Activated CD8-positive, alpha-beta T cell treated with anti-CD3 and anti-CD28 coated beads for 36 hours (primary cell): ENCODE measurements around the gene SLC35F3. TPM values are rescaled to one million over a fixed set of nuclear protein-coding genes. Genes with fewer than 3 reads are reported as not detected.

Experiments
- ATAC-seq: fragments of 200-7000 bp; cut with Tn5 transposase; one replicate; pipeline ENCODE4 v1.10.0; 2021; ENCODE audit warnings: mild to moderate bottlenecking, moderate library complexity
- CTCF ChIA-PET: fragments of 350-600 bp; sonication (Branson Sonifier 250); formaldehyde crosslinking; loops from one replicate; lab custom pipeline; 2021; ENCODE audit warnings: antibody characterized with exemption; lab: Charles Lee
- POLR2A ChIA-PET: fragments of 350-600 bp; sonication (Branson Sonifier 250); formaldehyde crosslinking; loops from one replicate; lab custom pipeline; 2021; ENCODE audit warnings: antibody characterized with exemption; lab: Charles Lee
- DNase-seq: peaks from one replicate; pipeline ENCODE4 v3.0.0-alpha.2; 2020
- H3K27ac Mint-ChIP-seq: one replicate; pipeline ENCODE4 v1.8.0; 2021; ENCODE audit warnings: mild to moderate bottlenecking, mixed read lengths
- H3K27me3 Mint-ChIP-seq: one replicate; pipeline ENCODE4 v1.8.0; 2021; ENCODE audit warnings: mixed read lengths
- H3K36me3 Mint-ChIP-seq: one replicate; pipeline ENCODE4 v1.8.0; 2021; ENCODE audit warnings: low read depth, mixed read lengths
- H3K4me1 Mint-ChIP-seq: one replicate; pipeline ENCODE4 v1.8.0; 2021; ENCODE audit warnings: low read depth, mixed read lengths
- H3K4me3 Mint-ChIP-seq: one replicate; pipeline ENCODE4 v1.8.0; 2021; ENCODE audit warnings: mild to moderate bottlenecking, moderate library complexity, mixed read lengths
- H3K9me3 Mint-ChIP-seq: one replicate; pipeline ENCODE4 v1.8.0; 2021; ENCODE audit warnings: mixed read lengths
- CTCF ChIP-seq: fragments of 200-600 bp; IDR thresholded peaks from one replicate; pipeline ENCODE4 v1.8.0; 2022; ENCODE audit warnings: antibody characterized with exemption, mild to moderate bottlenecking
- intact Hi-C: fragments of 100-400 bp; cut with micrococcal nuclease; formaldehyde crosslinking; loops from one replicate; pipeline ENCODE4 v1.10.0; 2022
- total RNA-seq, 2 experiments: library from RNA; stranded (reverse); gene quantifications; one replicate each; pipeline ENCODE4 v1.2.3, GENCODE V29; 2021

SLC35F3 gene
- total RNA-seq, 2 experiments from 2014 or later, result 3.1 to 3.5 TPM

- no peaks in the 10 kb centered on the region for H3K9me3 Mint-ChIP-seq
- H3K4me3 Mint-ChIP-seq, result no peak overlapping the region
- ChIA-PET CTCF (interaction anchor here (1.1 kb wide), 1 partner anchor 157 kb away, joined by 4 read pairs; no protein-coding TSS in a partner anchor), POLR2A (no interaction called here)
- peaks cover 25% of the 10 kb centered on the region for H3K27me3 Mint-ChIP-seq
- H3K27ac Mint-ChIP-seq, result no peak overlapping the region
- ATAC-seq (no peak), DNase-seq (no peak)
- H3K4me1 Mint-ChIP-seq, result peaks cover 2% of the 10 kb centered on the region
- intact Hi-C loops, result no loop called here
- no peaks in the 10 kb centered on the region for H3K36me3 Mint-ChIP-seq
- TF ChIP-seq CTCF, result no peak
Observed at GRCh38 chr1:233909195-233909594, 4.7 kb downstream of the SLC35F3 start.

- Mint-ChIP-seq H3K27ac (no peak overlapping the region), H3K27me3 (peaks cover 8% of the 10 kb centered on the region), H3K36me3 (no peaks in the 10 kb centered on the region), H3K4me3 (no peak overlapping the region), H3K9me3 (no peaks in the 10 kb centered on the region), H3K4me1 (no peaks in the 10 kb centered on the region)
- no peak for ATAC-seq
- CTCF ChIA-PET, result no interaction called here
- POLR2A ChIA-PET, result no interaction called here
- intact Hi-C loops, result no loop called here
- no peak for DNase-seq
- TF ChIP-seq CTCF, result no peak
Observed at GRCh38 chr1:233912447-233912846, 8.0 kb downstream of the SLC35F3 start.

GRCh38 chr1:233912909-233913308, 8.4 kb downstream of the SLC35F3 start:
- Mint-ChIP-seq H3K27ac (no peak overlapping the region), H3K27me3 (peaks cover 8% of the 10 kb centered on the region), H3K9me3 (no peaks in the 10 kb centered on the region), H3K4me1 (no peaks in the 10 kb centered on the region), H3K4me3 (no peak overlapping the region), H3K36me3 (no peaks in the 10 kb centered on the region)
- intact Hi-C loops, result no loop called here
- ChIA-PET POLR2A (no interaction called here), CTCF (no interaction called here)
- ATAC-seq (no peak), DNase-seq (no peak)
- TF ChIP-seq CTCF, result no peak

- Mint-ChIP-seq H3K36me3 (no peaks in the 10 kb centered on the region), H3K27me3 (peaks cover 2% of the 10 kb centered on the region), H3K9me3 (no peaks in the 10 kb centered on the region), H3K4me1 (no peaks in the 10 kb centered on the region), H3K4me3 (no peak overlapping the region), H3K27ac (no peak overlapping the region)
- ChIA-PET CTCF (no interaction called here), POLR2A (no interaction called here)
- TF ChIP-seq CTCF, result no peak
- DNase-seq (no peak), ATAC-seq (no peak)
- intact Hi-C loops, result no loop called here
Observed at GRCh38 chr1:233916706-233917105, 12.2 kb downstream of the SLC35F3 start.

- TF ChIP-seq CTCF, result no peak
- POLR2A ChIA-PET, result no interaction called here
- H3K27me3 Mint-ChIP-seq, result no peaks in the 10 kb centered on the region
- intact Hi-C loops, result no loop called here
- H3K36me3 Mint-ChIP-seq, result no peaks in the 10 kb centered on the region
- H3K27ac Mint-ChIP-seq, result no peak overlapping the region
- H3K4me1 Mint-ChIP-seq, result no peaks in the 10 kb centered on the region
- H3K4me3 Mint-ChIP-seq, result no peak overlapping the region
- CTCF ChIA-PET, result no interaction called here
- ATAC-seq (no peak), DNase-seq (no peak)
- no peaks in the 10 kb centered on the region for H3K9me3 Mint-ChIP-seq
Observed at GRCh38 chr1:233919786-233920185, 15.3 kb downstream of the SLC35F3 start.
